Kidney (tissue), 14 donors: ENCODE measurements around the gene SLC4A2. TPM values are rescaled to one million over a fixed set of nuclear protein-coding genes. Genes with fewer than 3 reads are reported as not detected.
"Not testable (repeated sequence)": the region's sequence is repeated elsewhere in the genome, so short reads cannot be mapped to it uniquely, and the experiment has no call there.

ENCODE experiments used
- DNase-seq, 5 donors: peaks; one replicate each; pipeline ENCODE4 v3.0.0-alpha.2; 2013 to 2020
- FAIRE-seq: peaks from 2 replicates; lab custom pipeline; 2012; peaks lifted over from hg19 to GRCh38; lab: Jason Lieb, UNC
- H3K27ac ChIP-seq, 2 donors: one replicate each; pipeline ENCODE4 v1.7.0; 2013; ENCODE audit warnings: low read depth in 2 of 2, low read length in 2 of 2, inconsistent platforms in 1 of 2
- H3K27me3 ChIP-seq: one replicate; pipeline ENCODE4 v1.7.1; 2013; ENCODE audit warnings: low read length, inconsistent platforms; ENCODE audit not compliant: control insufficient read depth, insufficient read depth
- H3K36me3 ChIP-seq, 3 donors: one replicate each; pipeline versions ENCODE4 v1.7.0 to v1.7.1; 2013; ENCODE audit warnings: low read length in 3 of 3, control low read depth in 1 of 3, inconsistent platforms in 1 of 3; ENCODE audit not compliant: insufficient read depth in 3 of 3, control insufficient read depth in 2 of 3
- H3K4me1 ChIP-seq, 3 donors: one replicate each; pipeline versions ENCODE4 v1.7.0 to v1.7.1; 2013; ENCODE audit warnings: low read length in 3 of 3, inconsistent platforms in 1 of 3, low read depth in 1 of 3; ENCODE audit not compliant: control insufficient read depth in 2 of 3, insufficient read depth in 2 of 3
- H3K4me3 ChIP-seq, 3 donors: one replicate each; pipeline versions ENCODE4 v1.7.0 to v1.8.1; 2013; ENCODE audit warnings: low read length in 3 of 3, control low read depth in 1 of 3, inconsistent platforms in 1 of 3
- H3K9ac ChIP-seq, 3 donors: one replicate each; pipeline versions ENCODE4 v1.7.0 to v1.7.1; 2013; ENCODE audit warnings: low read length in 3 of 3, control low read depth in 1 of 3, inconsistent platforms in 1 of 3
- H3K9me3 ChIP-seq, 3 donors: one replicate each; pipeline versions ENCODE4 v1.7.0 to v1.7.1; 2013; ENCODE audit warnings: low read length in 3 of 3, control low read depth in 1 of 3, inconsistent platforms in 1 of 3; ENCODE audit not compliant: control insufficient read depth in 2 of 3, insufficient read depth in 1 of 3
- CTCF ChIP-seq: IDR thresholded peaks from 3 replicates; pipeline ENCODE4 v1.5.1; 2012; ENCODE audit warnings: mild to moderate bottlenecking, moderate library complexity, borderline replicate concordance; ENCODE audit not compliant: insufficient read depth; ENCODE audit errors: extremely low read depth
- intact Hi-C: fragments of 100-400 bp; cut with DNase I; formaldehyde crosslinking; loops from one replicate; pipeline ENCODE4 v1.11.1; 2022
- polyA plus RNA-seq: library from polyadenylated mRNA; stranded (reverse); fragments of 350-450 nt; fragmentation: Illumina TruSeq; extraction: RNeasy Lipid Tissue Mini Kit (QIAGEN cat#74804); gene quantifications from one replicate; pipeline ENCODE4 v1.2.3, GENCODE V29; 2014; ENCODE audit warnings: low read depth, low replicate concordance; ENCODE audit not compliant: insufficient read depth
- total RNA-seq: library from RNA; stranded (reverse); fragmentation: NEBNext Ultra II Directional; extraction: Animal tissue kit (Norgen Biotek cat#: 25700); gene quantifications from one replicate; pipeline ENCODE4 v1.2.1, GENCODE V29; 2021
- donor health status: control.
- donor health status: control.
- donor health status: control.
- donor health status: control.
- donor health status: control.
- donor health status: DM: yes; HTN: yes; CAD: no.
- donor health status: Normal renal cell carcinoma (clear cell type).

SLC4A2 gene
- total and polyA plus RNA-seq, 2 donors from 2014 or later = 104 to 150 TPM

GRCh38 chr7:151010307-151011096 is 48.9 kb upstream of the SLC4A2 start:
- TF ChIP-seq CTCF = no peak
- Histone ChIP-seq H3K27ac (no peak overlapping the region), H3K4me3 (no peak overlapping the region), H3K36me3 (no peaks in the 10 kb centered on the region), H3K4me1 (peaks cover 0 to 20% (median 0%) of the 10 kb centered on the region in 3 donors), H3K9ac (no peak overlapping the region), H3K9me3 (no peaks in the 10 kb centered on the region), H3K27me3 (peaks cover 3% of the 10 kb centered on the region)
- DNase-seq = peak; percentile 46 to 84 (median 71)
- no peak for FAIRE-seq
- intact Hi-C loops = no loop called here

- no peaks in the 10 kb centered on the region for H3K36me3 ChIP-seq
- no peak for FAIRE-seq
- H3K27me3 ChIP-seq = peaks cover 3% of the 10 kb centered on the region
- H3K4me1 ChIP-seq = peaks cover 0 to 20% (median 0%) of the 10 kb centered on the region in 3 donors
- H3K9ac ChIP-seq = no peak overlapping the region
- no peak overlapping the region for H3K4me3 ChIP-seq
- no peak overlapping the region for H3K27ac ChIP-seq
- no peaks in the 10 kb centered on the region for H3K9me3 ChIP-seq
- intact Hi-C loops = no loop called here
- peak in 1 of 5 donors; percentile 23 for DNase-seq
- TF ChIP-seq CTCF = no peak
Measured at GRCh38 chr7:151011097-151011409, 48.3 kb upstream of the SLC4A2 start.

GRCh38 chr7:151011616-151012015 is 47.8 kb upstream of the SLC4A2 start:
- DNase-seq, H3K9ac ChIP-seq, FAIRE-seq, H3K27ac ChIP-seq, H3K36me3 ChIP-seq, H3K9me3 ChIP-seq, intact Hi-C loops, H3K27me3 ChIP-seq, H3K4me3 ChIP-seq: not testable (repeated sequence)
- H3K4me1 ChIP-seq = peaks cover 0 to 20% (median 0%) of the 10 kb centered on the region in 3 donors

GRCh38 chr7:151012031-151012692 is 47.2 kb upstream of the SLC4A2 start:
- Histone ChIP-seq H3K4me3 (no peak overlapping the region), H3K4me1 (peaks cover 0 to 20% (median 0%) of the 10 kb centered on the region in 3 donors), H3K36me3 (no peaks in the 10 kb centered on the region), H3K27ac (no peak overlapping the region), H3K27me3 (peaks cover 4% of the 10 kb centered on the region), H3K9me3 (no peaks in the 10 kb centered on the region), H3K9ac (no peak overlapping the region)
- no peak for TF ChIP-seq CTCF
- DNase-seq = peak in 1 of 5 donors; percentile 69
- intact Hi-C loops = no loop called here
- FAIRE-seq = no peak
